GM15510 (cell line): ENCODE results near the gene CDKN2B.

ENCODE experiments used
- POLR2A ChIP-seq: IDR thresholded peaks from 3 replicates; pipeline ENCODE4 v1.6.1; 2011; ENCODE audit warnings: borderline replicate concordance; ENCODE audit not compliant: insufficient read length; ENCODE audit errors: extremely low read depth

The CDKN2B gene

DNA sequence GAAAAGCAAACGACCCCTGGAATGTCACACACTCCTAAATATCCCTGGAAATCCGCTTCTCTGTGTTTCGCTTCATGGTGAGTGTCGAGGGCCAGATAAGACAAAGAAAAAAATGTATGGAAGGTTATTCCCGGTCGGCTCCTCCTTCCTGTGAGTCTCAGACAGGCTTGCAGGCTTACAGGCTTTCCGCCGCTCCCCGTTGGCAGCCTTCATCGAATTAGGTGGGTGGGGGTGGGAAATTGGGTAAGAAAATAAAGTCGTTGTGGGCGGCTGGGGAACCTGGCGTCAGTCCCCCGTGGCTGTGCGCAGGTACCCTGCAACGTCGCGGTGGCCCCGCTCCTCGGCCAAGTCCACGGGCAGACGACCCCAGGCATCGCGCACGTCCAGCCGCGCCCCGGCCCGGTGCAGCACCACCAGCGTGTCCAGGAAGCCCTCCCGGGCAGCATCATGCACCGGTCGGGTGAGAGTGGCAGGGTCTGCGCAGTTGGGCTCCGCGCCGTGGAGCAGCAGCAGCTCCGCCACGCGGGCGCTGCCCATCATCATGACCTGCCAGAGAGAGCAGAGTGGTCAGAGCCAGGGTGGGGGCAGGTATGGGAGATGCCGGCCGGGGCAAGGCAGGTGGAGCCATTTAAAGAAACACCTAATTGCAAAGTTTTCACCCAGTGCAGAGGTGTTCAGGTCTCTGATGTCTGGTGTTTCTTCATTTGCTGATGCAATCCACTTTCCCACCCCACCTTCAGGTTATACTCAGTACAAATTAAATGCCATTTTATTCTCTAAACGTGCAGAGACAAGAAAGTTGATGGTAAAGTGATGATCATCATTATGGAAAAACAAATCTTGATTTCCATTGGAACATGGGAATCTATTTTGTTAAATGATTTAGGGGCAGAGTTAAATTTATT lies 3.2 kb downstream of the CDKN2B start:
- no peak for TF ChIP-seq POLR2A

DNA sequence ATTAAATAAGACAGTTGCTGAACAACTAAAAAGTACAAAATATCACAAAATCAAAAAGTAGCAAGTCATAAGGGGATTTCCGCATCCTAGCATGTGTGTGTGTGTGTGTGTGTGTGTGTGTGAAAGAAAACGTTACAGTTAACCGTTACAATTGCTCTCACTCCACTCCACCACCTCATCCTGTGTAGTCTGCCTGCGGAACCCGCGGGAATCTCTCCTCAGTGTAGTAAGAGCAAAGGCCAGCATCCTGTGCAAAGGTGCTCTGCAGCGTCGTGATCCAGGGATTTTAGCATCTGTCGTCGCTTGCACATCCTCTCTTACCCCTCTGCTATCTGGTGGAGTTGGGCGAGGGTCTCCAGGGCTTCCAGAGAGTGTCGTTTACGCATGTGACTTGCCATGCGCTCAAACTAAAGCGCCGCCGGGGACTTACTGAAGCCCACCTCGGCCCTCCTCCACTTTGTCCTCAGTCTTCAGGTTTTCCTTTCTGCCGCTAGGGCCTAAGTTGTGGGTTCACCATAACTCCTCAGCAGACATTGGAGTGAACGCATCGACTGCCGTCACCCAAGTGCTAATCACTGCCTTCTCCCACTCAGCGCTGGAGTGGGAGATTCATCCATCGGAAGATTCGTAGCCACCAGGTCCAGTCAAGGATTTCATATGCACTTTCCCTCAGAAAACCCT lies 3.9 kb downstream of the CDKN2B start:
- no peak for TF ChIP-seq POLR2A

DNA sequence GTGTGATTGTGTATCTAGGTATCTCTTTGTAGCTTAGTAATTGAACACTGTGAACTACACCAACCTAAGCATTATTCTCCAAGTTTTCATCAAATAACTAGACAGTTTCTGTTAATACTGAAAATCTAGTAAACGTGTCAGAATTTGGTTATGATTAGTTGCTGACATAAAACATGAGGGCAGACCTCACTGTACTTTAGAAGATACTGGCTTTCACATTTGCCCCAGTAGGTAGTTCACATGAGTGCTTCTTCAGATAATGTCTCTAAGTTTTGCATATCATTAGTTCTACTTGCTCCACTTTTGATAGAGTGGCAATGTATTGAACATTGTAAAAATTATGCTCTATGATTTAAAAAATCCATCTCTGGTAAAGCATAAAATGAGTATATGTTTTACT lies 7.1 kb downstream of the CDKN2B start:
- TF ChIP-seq POLR2A = no peak

DNA sequence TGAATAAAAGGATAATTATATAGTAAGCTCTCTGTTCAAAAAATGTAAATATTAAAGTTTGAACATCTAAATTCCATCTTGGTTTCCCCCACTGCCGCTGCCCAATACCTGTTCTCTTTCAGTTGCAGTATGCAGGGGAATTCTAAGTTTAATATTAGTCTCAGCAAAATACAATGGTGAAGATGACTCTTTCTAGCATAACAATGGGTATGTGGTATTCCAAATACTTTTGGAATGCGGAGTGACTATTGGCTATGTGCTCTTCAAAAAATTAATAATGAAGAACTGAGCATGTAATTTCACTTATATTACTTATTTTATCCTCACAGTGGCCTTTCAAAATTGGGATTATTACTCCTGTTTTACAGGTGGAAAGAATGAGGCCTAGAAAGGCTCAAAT lies 11.1 kb downstream of the CDKN2B start:
- no peak for TF ChIP-seq POLR2A

DNA sequence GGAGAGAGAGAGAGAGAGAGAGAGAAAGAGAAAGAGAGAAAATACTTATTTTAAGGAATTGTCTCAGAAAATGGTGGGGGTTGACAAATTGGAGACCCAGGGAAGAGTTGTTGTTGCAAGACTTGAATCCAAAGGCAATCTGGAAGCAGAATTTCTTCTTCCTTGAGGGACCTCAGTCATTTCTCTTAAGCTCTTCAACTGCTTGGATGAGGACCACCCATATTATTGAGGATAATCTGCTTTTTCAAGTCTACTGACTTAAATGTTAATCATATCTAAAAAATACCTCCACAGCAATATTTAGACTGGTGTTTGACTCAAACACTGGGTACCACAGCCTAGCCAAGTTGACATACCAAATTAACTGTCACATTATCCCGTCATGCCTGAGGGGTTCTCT lies 11.6 kb downstream of the CDKN2B start:
- no peak for TF ChIP-seq POLR2A

DNA sequence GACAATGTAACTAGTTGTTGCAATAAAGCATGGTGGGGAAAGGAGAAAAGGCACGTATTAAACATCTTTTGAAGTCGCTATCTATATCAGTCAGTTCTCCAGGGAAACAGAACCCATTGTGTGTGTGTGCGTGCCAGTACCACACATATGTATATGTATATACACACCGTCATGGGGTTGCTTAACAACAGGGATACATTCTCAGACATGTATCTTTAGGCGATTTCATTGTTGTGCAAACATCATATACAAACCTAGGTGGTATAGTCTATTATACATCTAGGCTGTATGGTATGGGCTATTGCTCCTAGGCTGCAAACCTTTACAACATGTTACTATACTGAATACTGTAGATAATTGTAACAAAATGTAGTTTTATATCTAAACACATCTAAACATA lies 12.2 kb downstream of the CDKN2B start:
- TF ChIP-seq POLR2A = no peak

DNA sequence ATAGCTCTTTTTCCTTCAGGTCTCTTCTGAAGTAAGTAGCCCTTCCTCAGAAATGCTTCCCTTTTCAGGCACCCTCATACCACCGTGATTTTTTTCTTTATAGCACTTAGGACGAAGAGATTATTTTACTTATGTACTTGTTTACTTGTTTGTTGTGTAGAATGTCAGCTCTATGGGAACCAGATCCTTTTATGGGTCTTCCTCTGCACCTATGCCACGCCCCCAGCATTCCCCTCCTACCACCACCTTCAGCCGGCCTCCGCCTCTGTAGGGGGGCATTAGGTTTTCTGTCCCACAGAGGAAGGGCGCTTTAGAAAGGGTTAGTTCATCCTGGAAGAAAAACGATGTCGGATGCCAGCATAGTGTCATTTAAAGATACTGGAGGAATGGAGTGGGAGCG lies 12.7 kb downstream of the CDKN2B start:
- no peak for TF ChIP-seq POLR2A

DNA sequence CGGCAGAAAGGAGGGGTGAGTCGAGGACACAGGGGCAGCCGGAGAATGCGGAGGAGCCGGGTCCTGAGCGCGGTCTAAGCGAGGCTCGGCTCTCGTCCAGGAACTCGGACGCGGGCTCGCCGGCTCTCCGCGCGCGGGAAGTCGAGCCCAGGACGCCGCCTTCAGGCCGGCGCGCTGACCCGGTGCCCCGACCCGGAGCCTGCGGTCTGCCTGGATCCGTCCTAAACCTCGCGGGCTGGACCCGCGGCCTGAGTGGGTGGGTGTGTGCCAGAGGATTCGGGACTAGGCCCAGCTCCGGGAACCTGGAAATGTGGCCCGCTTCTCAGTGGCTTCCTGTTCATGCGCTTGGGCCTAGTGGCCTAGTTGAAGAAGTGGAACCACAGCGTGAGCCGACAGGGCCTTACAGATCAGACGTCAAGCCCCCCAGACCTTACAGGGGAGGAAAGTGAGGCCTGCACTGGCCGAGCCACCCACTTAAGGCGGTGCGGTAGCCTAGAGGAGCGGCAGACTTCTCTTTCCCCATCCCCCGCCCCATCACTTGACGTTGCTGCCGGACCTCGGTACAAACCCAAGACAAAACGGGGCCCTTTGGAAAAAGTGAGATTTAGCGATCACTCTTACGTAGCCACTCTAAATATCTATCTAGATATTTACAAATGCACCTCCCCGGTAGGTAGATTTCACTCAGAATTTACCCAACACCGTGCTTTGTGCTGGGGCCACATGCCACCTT lies 13.3 kb downstream of the CDKN2B start:
- TF ChIP-seq POLR2A = no peak

DNA sequence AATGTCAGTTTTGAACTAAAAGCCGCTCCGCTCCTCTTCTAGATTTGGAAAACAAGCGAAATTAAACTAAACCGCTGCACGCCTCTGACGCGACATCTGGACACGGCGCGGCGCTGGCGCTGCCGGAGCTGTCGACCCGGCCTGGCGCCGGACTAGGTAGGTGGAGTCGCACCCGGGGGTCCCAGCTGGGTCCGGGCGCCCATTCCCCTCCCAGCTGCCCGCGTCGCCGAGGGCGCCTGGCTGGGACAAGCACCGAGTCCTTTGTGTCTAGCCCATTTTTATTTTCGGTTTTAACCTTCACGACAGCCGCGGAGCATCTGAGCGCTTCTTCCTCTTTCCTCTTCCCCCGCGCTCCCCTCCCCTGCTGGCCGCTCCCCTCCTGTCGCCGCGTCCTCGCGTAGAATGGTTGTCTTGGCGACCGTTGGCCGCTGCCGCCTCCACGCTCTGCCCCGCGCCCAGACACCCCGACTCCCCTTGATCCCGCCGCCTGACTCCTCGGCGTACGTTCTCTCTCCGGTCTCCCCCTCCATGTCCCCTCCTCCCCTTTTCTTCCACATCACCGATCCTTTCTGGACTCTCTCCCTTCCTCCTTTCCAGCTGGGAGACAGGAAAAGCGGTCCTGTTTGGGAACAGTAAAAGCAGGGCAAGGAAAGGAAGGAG lies 14.0 kb downstream of the CDKN2B start:
- TF ChIP-seq POLR2A = peak; percentile 53

DNA sequence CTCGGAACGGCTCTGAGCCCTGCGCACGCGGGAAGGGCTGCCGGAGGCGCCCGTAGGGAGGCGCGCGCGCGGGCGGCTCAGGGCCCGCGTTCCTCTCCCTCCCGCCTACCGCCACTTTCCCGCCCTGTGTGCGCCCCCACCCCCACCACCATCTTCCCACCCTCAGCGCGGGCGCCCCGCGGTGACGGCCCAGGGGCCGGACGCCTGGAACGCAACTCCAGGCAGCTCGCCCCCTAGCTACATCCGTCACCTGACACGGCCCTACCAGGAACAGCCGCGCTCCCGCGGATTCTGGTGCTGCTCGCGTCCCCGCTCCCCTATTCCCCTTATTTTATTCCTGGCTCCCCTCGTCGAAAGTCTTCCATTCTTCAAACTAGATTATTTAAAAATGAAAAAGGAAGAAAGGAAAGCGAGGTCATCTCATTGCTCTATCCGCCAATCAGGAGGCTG lies 14.5 kb downstream of the CDKN2B start, which contains the start of gene CDKN2B-AS1:
CDKN2B-AS1 (plus strand) TSS at position 236 of the 450 bp plus-strand sequence.
- TF ChIP-seq POLR2A = peak; percentile 21

DNA sequence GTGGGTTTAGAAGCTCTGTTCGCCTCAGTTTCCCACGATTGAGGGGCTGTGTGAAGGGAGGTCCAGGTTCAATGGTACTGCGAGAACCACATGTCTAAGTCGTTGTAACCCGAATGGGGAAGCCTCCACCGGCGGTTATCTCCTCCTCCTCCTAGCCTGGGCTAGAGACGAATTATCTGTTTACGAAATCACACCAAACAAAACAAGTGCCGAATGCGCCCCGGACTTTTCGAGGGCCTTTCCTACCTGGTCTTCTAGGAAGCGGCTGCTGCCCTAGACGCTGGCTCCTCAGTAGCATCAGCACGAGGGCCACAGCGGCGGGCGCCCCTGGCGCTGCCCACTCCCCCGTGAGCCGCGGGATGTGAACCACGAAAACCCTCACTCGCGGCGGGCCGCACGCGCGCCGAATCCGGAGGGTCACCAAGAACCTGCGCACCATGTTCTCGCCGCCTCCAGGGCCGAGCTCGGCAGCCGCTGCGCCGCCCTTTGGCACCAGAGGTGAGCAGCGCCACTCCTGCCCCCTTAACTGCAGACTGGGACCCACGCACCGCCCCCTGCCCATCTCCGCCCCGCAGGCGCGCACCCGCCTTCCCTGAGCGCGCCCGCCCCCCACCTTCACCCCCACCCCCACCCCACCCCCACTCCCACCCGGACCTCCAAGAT lies 15.1 kb downstream of the CDKN2B start, which contains the start of gene CDKN2A:
CDKN2A (minus strand) TSS at position 500 of the 663 bp plus-strand sequence.
- peak; percentile 61 for TF ChIP-seq POLR2A

DNA sequence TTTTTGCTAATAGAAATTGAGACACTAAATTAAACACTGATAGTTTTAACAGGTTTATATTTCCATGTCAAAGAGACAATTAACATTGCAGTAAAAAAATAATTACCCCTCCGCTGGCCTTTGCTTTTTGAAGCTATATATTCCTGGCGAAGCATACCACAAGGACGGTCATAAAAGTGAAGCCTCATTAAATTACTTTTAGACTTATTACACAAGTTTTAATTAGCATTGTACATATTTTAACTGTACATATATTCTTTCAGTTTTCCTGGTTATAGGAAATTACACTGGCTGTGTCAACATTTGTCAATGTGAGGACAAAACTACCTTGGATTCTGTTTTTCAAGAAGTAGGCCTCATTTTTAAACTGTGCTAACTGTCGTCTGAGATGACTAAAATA lies 16.1 kb downstream of the CDKN2B start:
- TF ChIP-seq POLR2A = no peak

DNA sequence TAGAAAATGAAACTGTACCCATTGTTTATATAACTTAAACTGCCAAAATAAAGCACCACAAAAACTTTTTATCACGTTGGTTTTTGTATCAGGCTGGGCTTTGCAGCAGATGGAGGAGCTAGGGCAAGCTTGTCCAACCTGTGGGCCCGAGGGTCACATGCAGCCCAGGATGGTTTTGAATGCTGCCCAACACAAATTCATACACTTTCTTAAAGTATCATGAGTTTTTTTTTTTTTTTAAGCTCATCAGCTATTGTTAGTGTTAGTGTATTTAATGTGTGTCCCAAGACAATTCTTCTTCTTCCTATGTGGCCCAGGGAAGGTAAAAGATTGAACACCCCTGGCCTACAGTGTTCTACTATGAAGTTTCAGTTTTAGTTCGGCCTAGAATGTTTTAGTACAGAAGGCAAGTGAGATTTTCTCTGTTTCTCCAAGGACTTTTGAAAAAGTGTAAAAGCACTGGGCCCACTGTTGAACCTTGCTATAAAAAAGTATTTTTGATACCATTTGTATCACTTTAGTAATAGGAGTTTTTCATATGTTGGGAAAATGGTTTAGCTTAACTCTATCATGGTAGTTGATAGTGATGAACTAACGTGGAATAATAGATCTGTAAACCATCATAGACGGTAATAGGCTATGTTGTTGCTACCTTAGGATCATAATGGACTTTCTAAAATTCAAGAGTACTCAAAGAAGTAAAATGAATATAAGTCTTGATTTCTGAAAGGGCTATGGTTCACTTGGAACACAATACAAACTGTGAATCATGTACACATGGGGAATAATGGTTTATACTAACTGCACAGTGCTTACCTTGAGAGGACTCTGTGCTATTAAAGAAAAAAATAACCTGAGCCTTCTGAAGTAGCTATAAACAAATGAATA lies 17.8 kb downstream of the CDKN2B start:
- TF ChIP-seq POLR2A = no peak
